GM10248 (cell line): ENCODE results near the gene TNS2.

Source experiments
- CTCF ChIA-PET: fragments of 300-600 bp; sonication (Branson Sonifier 250); formaldehyde crosslinking; extraction: SDS; loops from one replicate; lab custom pipeline; 2021; ENCODE audit warnings: antibody characterized with exemption; lab: Yijun Ruan, JAX
- POLR2A ChIA-PET: fragments of 350-650 bp; sonication (Branson Sonifier 250); formaldehyde crosslinking; extraction: SDS; loops from one replicate; lab custom pipeline; 2020; ENCODE audit warnings: antibody characterized with exemption; lab: Yijun Ruan, JAX
- DNase-seq: peaks from one replicate; pipeline ENCODE4 v3.0.0; 2012; ENCODE audit errors: extremely low spot score
- CTCF ChIP-seq: IDR thresholded peaks from 2 replicates; pipeline ENCODE4 v1.5.1; 2012; ENCODE audit warnings: mild to moderate bottlenecking, low read depth; ENCODE audit errors: extremely low read depth, missing control alignments, control extremely low read depth

TNS2 gene

GRCh38 chr12:53051881-53052412 is 2.1 kb downstream of the TNS2 start:
- DNase-seq: no peak
- ChIA-PET POLR2A (no interaction called here), CTCF (interaction anchor here (0.9 to 17.8 kb wide), 5 partner anchors 14 to 273 kb away, joined by 3 to 264 read pairs (median 4); no protein-coding TSS in a partner anchor)
- no peak for TF ChIP-seq CTCF

GRCh38 chr12:53052419-53053217 is 2.8 kb downstream of the TNS2 start:
- DNase-seq: no peak
- POLR2A ChIA-PET: interaction anchor here (1.7 kb wide), 1 partner anchor 27 kb away, joined by 7 read pairs; the partner anchor contains the start of gene SPRYD3

GRCh38 chr12:53053218-53054111 is 3.6 kb downstream of the TNS2 start:
- no peak for DNase-seq
- POLR2A ChIA-PET: interaction anchor here (1.7 kb wide), 1 partner anchor 26 kb away, joined by 7 read pairs; the partner anchor contains the start of gene SPRYD3
- TF ChIP-seq CTCF: peak; percentile 71
- CTCF ChIA-PET: interaction anchor here (0.7 to 17.8 kb wide), 17 partner anchors 9 to 1021 kb away, joined by 3 to 264 read pairs (median 4); partner anchors contain the start of genes AAAS and SPRYD3

More at GRCh38 chr12:53052419-53053217, 2.8 kb downstream of the TNS2 start:
- CTCF ChIA-PET: interaction anchor here (1.0 to 17.8 kb wide), 11 partner anchors 8 to 269 kb away, joined by 3 to 264 read pairs (median 6); partner anchors contain the start of gene AAAS
- no peak for TF ChIP-seq CTCF

GRCh38 chr12:53054112-53054878 is 4.4 kb downstream of the TNS2 start:
- ChIA-PET CTCF (interaction anchor here (0.7 to 17.8 kb wide), 15 partner anchors 10 to 1022 kb away, joined by 3 to 264 read pairs (median 4); partner anchors contain the start of genes AAAS and SPRYD3), POLR2A (interaction anchor here (1.7 kb wide), 1 partner anchor 25 kb away, joined by 7 read pairs; the partner anchor contains the start of gene SPRYD3)
- DNase-seq: peak; percentile 95
- no peak for TF ChIP-seq CTCF

GRCh38 chr12:53055471-53056266 is 5.8 kb downstream of the TNS2 start:
- CTCF ChIA-PET: interaction anchor here (0.9 to 17.8 kb wide), 4 partner anchors 8 to 43 kb away, joined by 3 to 264 read pairs (median 8); no protein-coding TSS in a partner anchor
- TF ChIP-seq CTCF: no peak
- POLR2A ChIA-PET: interaction anchor here (0.8 kb wide), 1 partner anchor 23 kb away, joined by 4 read pairs; the partner anchor contains the start of gene SPRYD3
- DNase-seq: no peak
